Neural progenitor cell (in vitro differentiated cells): ENCODE results near the gene DTX1. TPM values are rescaled to one million over a fixed set of nuclear protein-coding genes. Genes with fewer than 3 reads are reported as not detected.

ENCODE experiments used
- DNase-seq: peaks from one replicate; pipeline ENCODE4 v3.0.0-alpha.2; 2016; ENCODE audit warnings: low spot score
- H2AFZ ChIP-seq: fragments of 200-600 bp; sonication (generic); replicated peaks from 2 replicates; pipeline ENCODE4 v1.6.1; 2016; ENCODE audit warnings: antibody characterized with exemption
- H3F3A ChIP-seq: fragments of 200-600 bp; sonication (generic); 2 replicates; pipeline ENCODE4 v1.6.1; 2016; ENCODE audit warnings: antibody characterized with exemption, low read depth
- H3K27ac ChIP-seq: fragments of 200-600 bp; sonication (generic); 2 replicates; pipeline ENCODE4 v1.5.1; 2016; ENCODE audit warnings: mild to moderate bottlenecking
- H3K27me3 ChIP-seq: fragments of 200-600 bp; sonication (generic); 2 replicates; pipeline ENCODE4 v1.6.1; 2016; ENCODE audit warnings: mild to moderate bottlenecking, moderate library complexity
- H3K36me3 ChIP-seq: fragments of 200-600 bp; sonication (generic); 2 replicates; pipeline ENCODE4 v1.5.1; 2016
- H3K4me1 ChIP-seq: fragments of 200-600 bp; sonication (generic); 2 replicates; pipeline ENCODE4 v1.6.1; 2016; ENCODE audit warnings: mixed run types
- H3K4me2 ChIP-seq: fragments of 200-600 bp; sonication (generic); 2 replicates; pipeline ENCODE4 v1.6.1; 2016
- H3K4me3 ChIP-seq: fragments of 200-600 bp; sonication (generic); 2 replicates; pipeline ENCODE4 v1.5.1; 2016
- H3K79me2 ChIP-seq: fragments of 200-600 bp; sonication (generic); 2 replicates; pipeline ENCODE4 v1.6.1; 2016; ENCODE audit warnings: low read depth
- H3K9ac ChIP-seq: fragments of 200-600 bp; sonication (generic); 2 replicates; pipeline ENCODE4 v1.6.1; 2016
- H3K9me3 ChIP-seq: fragments of 200-600 bp; sonication (generic); 2 replicates; pipeline ENCODE4 v1.5.1; 2016; ENCODE audit warnings: low read depth
- H4K20me1 ChIP-seq: fragments of 200-600 bp; sonication (generic); 2 replicates; pipeline ENCODE4 v1.6.1; 2016; ENCODE audit warnings: low read depth
- H3K27ac Mint-ChIP-seq: 3 replicates; pipeline ENCODE4 v1.8.0; 2021; ENCODE audit warnings: mixed read lengths
- H3K27me3 Mint-ChIP-seq: 2 replicates; pipeline ENCODE4 v1.8.0; 2022; ENCODE audit warnings: low read depth, mild to moderate bottlenecking, inconsistent platforms, moderate library complexity, mixed read lengths; ENCODE audit not compliant: insufficient read depth
- H3K36me3 Mint-ChIP-seq: 3 replicates; pipeline ENCODE4 v1.8.0; 2021; ENCODE audit warnings: mixed read lengths
- H3K4me1 Mint-ChIP-seq: 3 replicates; pipeline ENCODE4 v1.8.0; 2021; ENCODE audit warnings: mixed read lengths
- H3K4me3 Mint-ChIP-seq: 3 replicates; pipeline ENCODE4 v1.8.0; 2021; ENCODE audit warnings: mild to moderate bottlenecking, moderate library complexity, mixed read lengths
- H3K9me3 Mint-ChIP-seq: 3 replicates; pipeline ENCODE4 v1.8.0; 2020; ENCODE audit warnings: mixed read lengths
- EZH2 ChIP-seq: fragments of 200-600 bp; sonication (generic); IDR thresholded peaks from 2 replicates; pipeline ENCODE4 v1.6.1; 2017; ENCODE audit warnings: antibody characterized with exemption, mild to moderate bottlenecking, moderate library complexity
- EZH2phosphoT487 ChIP-seq: fragments of 200-600 bp; sonication (generic); IDR thresholded peaks from 2 replicates; pipeline ENCODE4 v1.6.1; 2017; ENCODE audit warnings: antibody characterized with exemption
- total RNA-seq: library from RNA; depleted of rRNA; stranded (reverse); fragments of >200 nt; gene quantifications from 2 replicates; pipeline ENCODE4 v1.2.3, GENCODE V29; 2015; ENCODE audit warnings: low replicate concordance
- TF ChIP-seq, protein P1 (sequence below): fragments of 200-600 bp; sonication (generic); IDR thresholded peaks from 2 replicates; pipeline ENCODE4 v1.5.1; 2017; ENCODE audit warnings: antibody characterized with exemption, mild to moderate bottlenecking

DTX1 gene
- total RNA-seq, 1 donor from 2014 or later, result 0.49 TPM

DNA sequence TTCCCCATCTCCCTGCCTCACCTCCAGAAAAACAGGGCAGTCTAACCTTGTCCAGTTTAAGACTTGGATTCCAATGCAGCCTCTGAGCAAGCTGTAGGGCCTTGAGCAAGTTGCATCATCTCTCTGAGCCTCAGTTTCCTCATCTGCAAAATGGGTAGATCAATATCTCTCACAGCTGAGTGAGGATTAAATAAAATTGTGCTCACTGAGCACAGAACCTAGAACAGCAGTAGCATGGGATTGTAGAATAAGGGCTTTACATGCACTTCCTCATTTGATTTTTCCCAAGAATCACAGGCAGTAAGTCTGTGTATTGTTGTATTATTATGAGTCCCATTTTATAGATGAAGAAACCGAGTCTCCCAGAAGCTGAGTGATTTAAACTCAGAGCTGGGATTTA, 2.0 kb downstream of the DTX1 start:
- H3K27ac ChIP-seq, result no peak overlapping the region
- Mint-ChIP-seq H3K27ac (no peak overlapping the region), H3K9me3 (no peaks in the 10 kb centered on the region), H3K27me3 (peaks cover 24% of the 10 kb centered on the region), H3K36me3 (no peaks in the 10 kb centered on the region), H3K4me1 (peaks cover 12% of the 10 kb centered on the region), H3K4me3 (peak overlapping the region; percentile 64)
- no peak for DNase-seq
- no peak overlapping the region for H3K4me3 ChIP-seq
- H4K20me1 ChIP-seq, result peaks cover 26% of the 10 kb centered on the region
- peaks cover 13% of the 10 kb centered on the region for H3K4me1 ChIP-seq
- H2AFZ ChIP-seq, result no peak overlapping the region
- H3K9ac ChIP-seq, result no peak overlapping the region
- H3K79me2 ChIP-seq, result no peaks in the 10 kb centered on the region
- H3K27me3 ChIP-seq, result peaks cover 81% of the 10 kb centered on the region
- no peaks in the 10 kb centered on the region for H3K36me3 ChIP-seq
- peaks cover 16% of the 10 kb centered on the region for H3F3A ChIP-seq
- H3K9me3 ChIP-seq, result no peaks in the 10 kb centered on the region
- no peak overlapping the region for H3K4me2 ChIP-seq
- TF ChIP-seq, protein P1, sequence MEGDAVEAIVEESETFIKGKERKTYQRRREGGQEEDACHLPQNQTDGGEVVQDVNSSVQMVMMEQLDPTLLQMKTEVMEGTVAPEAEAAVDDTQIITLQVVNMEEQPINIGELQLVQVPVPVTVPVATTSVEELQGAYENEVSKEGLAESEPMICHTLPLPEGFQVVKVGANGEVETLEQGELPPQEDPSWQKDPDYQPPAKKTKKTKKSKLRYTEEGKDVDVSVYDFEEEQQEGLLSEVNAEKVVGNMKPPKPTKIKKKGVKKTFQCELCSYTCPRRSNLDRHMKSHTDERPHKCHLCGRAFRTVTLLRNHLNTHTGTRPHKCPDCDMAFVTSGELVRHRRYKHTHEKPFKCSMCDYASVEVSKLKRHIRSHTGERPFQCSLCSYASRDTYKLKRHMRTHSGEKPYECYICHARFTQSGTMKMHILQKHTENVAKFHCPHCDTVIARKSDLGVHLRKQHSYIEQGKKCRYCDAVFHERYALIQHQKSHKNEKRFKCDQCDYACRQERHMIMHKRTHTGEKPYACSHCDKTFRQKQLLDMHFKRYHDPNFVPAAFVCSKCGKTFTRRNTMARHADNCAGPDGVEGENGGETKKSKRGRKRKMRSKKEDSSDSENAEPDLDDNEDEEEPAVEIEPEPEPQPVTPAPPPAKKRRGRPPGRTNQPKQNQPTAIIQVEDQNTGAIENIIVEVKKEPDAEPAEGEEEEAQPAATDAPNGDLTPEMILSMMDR, result no peak
- no peak for TF ChIP-seq EZH2phosphoT487
- TF ChIP-seq EZH2, result no peak

DNA sequence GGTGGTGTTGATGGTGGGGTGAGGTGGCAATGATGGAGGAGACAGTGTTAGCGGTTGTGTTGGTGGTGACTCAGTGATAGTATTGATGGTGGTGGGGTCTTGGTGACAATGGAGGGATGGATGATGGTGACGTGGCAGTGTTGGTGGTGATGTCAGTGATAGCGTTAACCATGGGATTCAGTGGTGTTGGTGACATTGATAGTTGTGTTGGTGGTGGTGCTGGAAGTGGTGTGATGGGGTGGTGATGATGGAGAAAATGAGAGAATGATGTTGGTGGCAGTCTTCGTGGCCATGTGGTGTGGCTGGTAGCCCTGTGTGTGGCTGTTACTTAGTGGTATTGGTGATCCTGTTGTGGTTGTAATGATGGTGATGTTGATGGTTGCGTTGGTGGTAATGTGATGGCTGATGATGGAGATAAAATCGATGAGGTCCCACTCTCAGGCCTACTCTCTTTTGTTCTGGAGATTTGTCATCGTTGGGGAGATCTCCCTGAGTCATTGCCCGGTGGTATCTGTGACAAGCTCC, 2.6 kb downstream of the DTX1 start:
- H3K36me3 ChIP-seq, result no peaks in the 10 kb centered on the region
- peaks cover 81% of the 10 kb centered on the region for H3K27me3 ChIP-seq
- H3K4me1 Mint-ChIP-seq, result peaks cover 12% of the 10 kb centered on the region
- no peak overlapping the region for H3K9ac ChIP-seq
- no peak for DNase-seq
- H3F3A ChIP-seq, result peaks cover 16% of the 10 kb centered on the region
- TF ChIP-seq, protein P1, result no peak
- no peak for TF ChIP-seq EZH2phosphoT487
- TF ChIP-seq EZH2, result no peak
- H3K27me3 Mint-ChIP-seq, result peaks cover 24% of the 10 kb centered on the region
- H2AFZ ChIP-seq, result no peak overlapping the region
- H3K4me3 Mint-ChIP-seq, result no peak overlapping the region
- H3K27ac Mint-ChIP-seq, result no peak overlapping the region
- no peaks in the 10 kb centered on the region for H3K9me3 Mint-ChIP-seq
- H3K4me2 ChIP-seq, result no peak overlapping the region
- no peak overlapping the region for H3K27ac ChIP-seq
- no peaks in the 10 kb centered on the region for H3K36me3 Mint-ChIP-seq
- no peaks in the 10 kb centered on the region for H3K79me2 ChIP-seq
- no peaks in the 10 kb centered on the region for H3K9me3 ChIP-seq
- H4K20me1 ChIP-seq, result peaks cover 31% of the 10 kb centered on the region
- peaks cover 13% of the 10 kb centered on the region for H3K4me1 ChIP-seq
- H3K4me3 ChIP-seq, result no peak overlapping the region

DNA sequence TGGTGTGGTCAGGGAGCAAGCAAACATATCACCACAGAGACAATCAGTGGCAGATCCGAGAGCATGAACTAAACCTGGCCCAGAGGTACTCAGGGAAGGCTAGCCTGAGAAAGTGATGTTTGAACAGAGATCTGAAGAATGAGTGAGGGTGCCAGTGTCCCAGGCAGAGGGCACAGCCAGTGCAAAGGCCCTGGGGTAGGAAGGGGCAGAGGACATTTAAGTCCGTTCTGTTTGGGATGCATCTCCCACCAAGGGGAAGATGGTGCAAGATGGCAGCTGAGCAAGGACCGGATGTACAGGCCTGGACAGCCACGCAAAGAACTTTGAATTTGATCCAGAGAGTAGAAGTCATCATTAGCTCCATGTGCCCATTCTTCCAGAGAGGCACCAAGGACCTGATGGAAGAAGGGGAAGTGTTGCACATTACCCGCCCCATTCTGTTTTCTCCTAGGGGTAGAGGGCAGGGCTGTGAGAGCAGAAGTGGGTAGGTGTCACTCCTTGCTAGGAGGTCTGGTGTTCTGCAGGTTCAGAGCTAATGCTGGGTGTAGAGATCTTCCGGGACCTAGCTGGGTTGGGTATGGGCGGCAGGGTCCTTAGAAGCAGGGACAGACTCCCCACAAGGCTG, 3.9 kb downstream of the DTX1 start:
- no peak for TF ChIP-seq EZH2
- no peak for TF ChIP-seq EZH2phosphoT487
- TF ChIP-seq, protein P1, result no peak
- H3K9me3 ChIP-seq, result no peaks in the 10 kb centered on the region

More for the DNA sequence above, 3.9 kb downstream of the DTX1 start:
- peaks cover 78% of the 10 kb centered on the region for H3K27me3 ChIP-seq
- peaks cover 18% of the 10 kb centered on the region for H3K4me1 Mint-ChIP-seq
- H3K36me3 ChIP-seq, result no peaks in the 10 kb centered on the region
- H3K4me1 ChIP-seq, result peaks cover 13% of the 10 kb centered on the region
- H3K79me2 ChIP-seq, result no peaks in the 10 kb centered on the region
- no peak overlapping the region for H3K27ac Mint-ChIP-seq
- H3K9me3 Mint-ChIP-seq, result no peaks in the 10 kb centered on the region
- peaks cover 16% of the 10 kb centered on the region for H3F3A ChIP-seq
- DNase-seq, result no peak
- no peak overlapping the region for H3K4me2 ChIP-seq
- H3K4me3 Mint-ChIP-seq, result no peak overlapping the region
- H3K9ac ChIP-seq, result no peak overlapping the region
- H3K27me3 Mint-ChIP-seq, result peaks cover 15% of the 10 kb centered on the region
- H2AFZ ChIP-seq, result no peak overlapping the region
- no peak overlapping the region for H3K27ac ChIP-seq
- H3K4me3 ChIP-seq, result no peak overlapping the region
- H3K36me3 Mint-ChIP-seq, result no peaks in the 10 kb centered on the region
- H4K20me1 ChIP-seq, result peaks cover 45% of the 10 kb centered on the region
